ENCODE results near the gene PLEKHH3.

The PLEKHH3 gene

DNA sequence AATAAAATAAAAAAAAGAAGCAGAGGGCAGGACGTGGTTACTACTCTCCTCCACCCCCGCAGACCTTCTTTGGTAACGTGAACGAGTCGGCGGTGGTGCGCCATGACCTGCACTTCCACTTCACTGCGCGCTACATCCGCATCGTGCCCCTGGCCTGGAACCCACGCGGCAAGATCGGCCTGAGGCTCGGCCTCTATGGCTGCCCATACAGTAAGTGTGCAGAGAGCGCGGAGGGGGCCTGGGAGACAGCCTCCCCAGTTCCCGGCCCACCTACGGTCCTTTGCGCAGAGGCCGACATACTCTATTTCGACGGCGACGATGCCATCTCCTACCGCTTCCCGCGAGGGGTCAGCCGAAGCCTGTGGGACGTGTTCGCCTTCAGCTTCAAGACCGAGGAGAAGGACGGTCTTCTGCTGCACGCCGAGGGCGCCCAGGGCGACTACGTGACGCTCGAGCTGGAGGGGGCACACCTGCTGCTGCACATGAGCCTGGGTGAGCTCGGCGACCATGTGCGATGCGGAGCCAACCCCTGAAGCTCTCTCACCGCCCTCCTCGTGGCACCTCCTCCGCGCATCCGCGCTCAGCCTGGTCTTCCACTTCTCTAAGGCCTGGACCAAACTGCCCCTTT lies 8.2 kb upstream of the PLEKHH3 start:
- no peak for DNase-seq

- DNase-seq: no peak
Observed at GRCh38 chr17:42683407-42684034, 6.7 kb upstream of the PLEKHH3 start.

DNA sequence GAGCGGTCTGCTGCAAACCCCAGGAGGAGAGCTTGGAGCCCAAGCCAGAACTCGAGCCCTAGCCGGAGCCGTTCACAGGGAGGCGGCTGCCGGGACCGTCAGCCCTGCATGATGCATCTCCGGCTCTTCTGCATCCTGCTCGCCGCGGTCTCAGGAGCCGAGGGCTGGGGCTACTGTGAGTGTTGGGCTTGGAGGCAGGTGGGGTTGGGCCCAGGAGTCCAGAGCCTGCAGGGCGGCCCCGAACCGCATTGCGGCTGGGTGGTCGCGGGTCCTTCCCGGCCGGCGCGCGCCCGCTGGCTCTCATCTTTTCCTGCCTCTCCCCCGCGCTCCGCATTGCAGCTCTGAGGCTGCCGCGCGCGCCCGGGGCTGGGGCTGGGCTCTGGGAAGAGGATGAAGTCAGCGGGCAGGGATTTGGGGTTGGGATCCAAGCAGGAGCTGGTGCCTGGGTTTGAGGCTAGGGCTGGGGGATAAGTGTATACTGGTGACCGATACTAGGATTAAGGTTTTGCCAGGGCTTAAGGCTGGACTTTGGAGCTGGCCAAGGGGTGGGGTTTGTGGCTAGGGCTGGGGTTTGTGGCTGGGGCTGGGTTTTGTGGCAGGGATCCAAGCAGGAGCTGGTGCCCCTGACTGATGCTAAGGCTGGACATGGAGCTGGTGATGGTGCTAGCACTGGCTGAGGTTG lies 6.1 kb upstream of the PLEKHH3 start:
- DNase-seq: no peak

DNA sequence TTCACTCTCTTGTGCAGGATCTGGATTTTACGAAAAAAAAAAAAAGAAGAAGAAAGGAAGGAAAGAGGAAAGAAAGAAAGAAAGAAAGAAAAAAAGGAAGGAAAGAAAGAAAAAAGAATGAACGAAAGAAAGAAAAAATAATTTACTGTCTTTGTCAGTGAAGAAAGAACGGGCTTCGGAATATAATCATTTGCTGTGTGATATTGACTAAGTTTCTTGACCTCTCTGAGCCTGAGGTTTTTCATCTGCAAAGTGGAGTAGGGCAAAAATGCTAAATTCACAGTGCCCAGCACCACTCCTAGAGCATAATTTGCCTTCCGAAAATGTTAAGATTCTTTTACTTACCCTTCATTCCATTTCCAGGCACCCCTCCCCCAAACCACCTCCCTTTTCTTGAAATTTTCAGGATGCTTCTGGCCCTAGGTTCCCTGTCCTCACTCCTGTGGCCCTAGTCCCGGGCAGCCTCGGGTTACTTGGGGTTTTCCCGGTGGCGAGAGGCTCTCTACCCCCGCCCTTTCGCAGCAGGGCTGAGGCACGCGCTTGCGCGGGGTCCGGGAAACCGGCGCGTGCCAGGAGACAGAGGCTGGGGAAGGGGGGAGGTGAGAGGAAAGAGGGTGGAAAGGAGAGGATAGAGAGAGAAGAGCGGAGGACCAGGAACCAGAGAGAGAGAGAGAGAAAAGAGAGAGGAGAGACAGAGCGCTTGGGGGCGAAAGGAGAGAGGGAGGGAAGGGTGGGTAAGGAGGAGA lies 5.4 kb upstream of the PLEKHH3 start, which contains the start of gene CNTNAP1:
TSS of gene CNTNAP1 (plus strand) at position 556 of the 746 bp plus-strand sequence. CDS start 299 bp downstream, outside the sequence.
- no peak for DNase-seq

DNA sequence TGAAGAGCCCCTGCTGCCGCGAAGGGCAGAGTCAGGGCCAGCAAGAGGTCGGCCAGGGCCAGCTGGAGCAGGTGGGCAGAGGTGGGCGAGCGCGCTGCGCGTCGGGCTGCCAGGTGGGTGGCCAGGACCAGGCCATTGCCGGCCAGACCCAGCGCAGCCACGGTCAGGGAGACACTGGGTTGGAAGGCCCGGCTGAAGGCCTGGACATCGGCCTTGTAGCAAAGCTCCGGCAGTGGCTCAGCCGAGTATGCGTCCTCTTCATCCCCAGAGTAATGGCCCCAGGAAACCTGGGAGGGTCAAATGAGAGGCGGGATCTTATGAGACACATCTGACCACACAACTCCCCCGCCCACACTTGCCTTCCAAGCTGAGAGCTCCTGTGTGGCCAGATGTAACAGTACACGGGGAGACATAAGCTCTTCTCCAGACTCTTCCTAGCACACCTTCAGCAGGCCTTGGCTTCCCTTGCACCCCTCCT lies 3.6 kb upstream of the PLEKHH3 start:
- no peak for DNase-seq

DNA sequence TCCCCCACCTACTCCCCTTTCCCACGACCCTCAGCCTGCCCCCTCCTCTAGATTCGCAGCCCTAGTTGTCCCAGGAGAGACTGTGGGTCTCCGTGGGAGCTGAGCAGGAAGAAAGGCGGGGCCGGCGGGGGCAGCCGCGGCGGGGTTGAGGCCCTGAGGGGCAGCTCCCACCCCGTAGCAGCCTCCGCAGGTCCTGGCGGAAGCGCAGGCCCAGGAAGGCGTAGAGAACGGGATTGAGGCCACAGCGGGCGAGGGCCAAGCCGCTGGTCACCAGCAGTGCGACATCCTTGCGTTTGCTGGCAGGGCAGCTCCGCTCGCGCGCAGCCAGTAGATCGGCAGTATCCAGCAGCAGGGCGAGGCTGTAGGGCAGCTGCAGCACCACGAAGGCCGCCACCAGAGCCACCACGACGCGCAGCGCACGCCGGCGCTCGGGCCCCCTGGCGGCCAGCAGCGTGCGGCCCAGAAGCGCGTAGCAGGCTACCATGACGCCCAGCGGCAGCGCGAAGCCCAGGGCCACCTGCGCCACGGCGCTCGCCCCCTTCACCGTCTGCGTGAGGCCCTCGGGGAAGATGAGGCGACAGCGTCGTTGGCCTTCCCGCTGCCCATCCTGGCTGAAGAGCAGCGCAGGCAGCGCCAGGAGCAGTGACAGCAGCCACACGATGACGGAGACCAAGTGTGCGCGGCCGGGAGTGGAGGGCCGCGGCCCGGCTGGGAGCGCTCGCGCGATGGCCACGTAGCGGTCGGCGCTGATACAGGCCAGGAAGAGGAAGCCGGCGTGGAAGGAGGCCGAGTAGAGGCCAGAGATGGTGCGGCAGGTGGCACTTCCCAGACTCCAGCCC lies 2.9 kb upstream of the PLEKHH3 start:
- DNase-seq: peak; percentile 62

DNA sequence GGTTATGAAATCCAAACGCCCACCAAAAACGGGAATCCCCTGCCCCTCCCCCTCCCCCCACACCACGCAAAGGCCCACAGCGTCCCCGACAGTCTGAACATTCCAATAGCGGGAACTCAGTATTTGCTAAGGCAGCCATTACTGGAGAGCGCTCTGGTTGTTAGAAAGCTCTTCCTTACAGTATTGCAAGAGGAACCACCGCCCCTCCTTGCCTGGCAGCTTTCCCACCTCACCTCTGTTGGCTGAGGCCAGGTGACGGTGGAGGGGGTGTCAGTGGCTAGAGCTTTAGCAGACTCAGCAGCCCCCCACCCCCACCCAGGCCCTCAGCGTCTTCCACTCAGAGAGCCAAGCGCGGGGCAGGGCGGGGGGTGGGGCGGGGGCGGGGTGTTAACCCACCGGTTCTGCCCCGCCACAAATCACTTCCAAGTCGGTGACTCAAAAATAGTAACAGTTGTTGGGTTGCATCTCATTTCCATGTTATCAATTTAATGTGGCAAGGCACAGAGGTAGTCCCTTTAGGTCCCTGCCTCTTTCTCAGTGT lies 2.2 kb upstream of the PLEKHH3 start:
- peak; percentile 61 for DNase-seq

DNA sequence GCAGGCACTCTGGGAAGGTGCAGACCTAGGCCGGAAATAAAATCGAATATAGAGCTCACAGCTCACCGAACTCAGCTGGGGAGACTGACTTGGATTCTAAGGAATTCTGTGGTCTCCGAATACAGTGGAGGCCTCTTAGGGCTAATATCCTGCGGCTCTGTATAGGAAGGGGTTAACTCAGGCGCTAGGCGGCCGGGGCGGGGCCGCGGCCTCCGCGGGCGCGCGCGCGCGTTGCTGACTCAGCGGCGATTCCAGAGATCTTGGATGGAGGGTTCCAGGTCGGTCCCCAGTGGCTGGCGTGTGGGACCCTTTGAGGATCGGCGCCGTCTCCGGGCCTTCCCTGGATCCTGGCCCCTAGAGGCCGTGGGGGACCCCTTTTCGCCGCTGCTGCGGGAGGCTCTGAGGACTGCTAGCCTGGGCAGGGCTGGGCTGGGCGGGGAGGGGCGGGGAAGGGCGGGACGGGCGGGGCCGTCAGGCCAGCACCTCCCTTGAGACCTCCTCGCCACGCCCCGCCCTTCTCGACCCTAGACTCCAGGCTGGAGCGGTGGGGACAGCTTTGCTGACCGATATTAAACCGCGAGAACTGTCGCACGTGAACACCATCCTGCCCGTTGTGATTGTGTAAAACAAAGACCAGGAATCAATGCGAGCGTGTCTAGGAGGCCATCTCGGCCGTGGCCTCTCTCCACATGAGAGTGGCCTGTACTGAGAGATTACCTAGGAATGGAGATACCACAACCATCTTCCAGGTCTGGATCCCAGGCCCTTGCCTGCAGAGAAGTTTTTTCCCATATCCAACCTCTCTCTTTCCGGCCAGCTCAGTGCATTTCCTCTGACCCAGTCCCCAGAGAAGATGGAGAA lies 1.4 kb upstream of the PLEKHH3 start:
- DNase-seq: peak; percentile 69

- DNase-seq: peak; percentile 98
Observed at GRCh38 chr17:42677012-42677857, 441 bp upstream of the PLEKHH3 start.

GRCh38 chr17:42675965-42676423 lies 800 bp downstream of the PLEKHH3 start:
- no peak for DNase-seq

- no peak for DNase-seq
Observed at GRCh38 chr17:42675348-42675964, 1.3 kb downstream of the PLEKHH3 start.

- no peak for DNase-seq
Observed at GRCh38 chr17:42674755-42675347, 1.9 kb downstream of the PLEKHH3 start.

DNA sequence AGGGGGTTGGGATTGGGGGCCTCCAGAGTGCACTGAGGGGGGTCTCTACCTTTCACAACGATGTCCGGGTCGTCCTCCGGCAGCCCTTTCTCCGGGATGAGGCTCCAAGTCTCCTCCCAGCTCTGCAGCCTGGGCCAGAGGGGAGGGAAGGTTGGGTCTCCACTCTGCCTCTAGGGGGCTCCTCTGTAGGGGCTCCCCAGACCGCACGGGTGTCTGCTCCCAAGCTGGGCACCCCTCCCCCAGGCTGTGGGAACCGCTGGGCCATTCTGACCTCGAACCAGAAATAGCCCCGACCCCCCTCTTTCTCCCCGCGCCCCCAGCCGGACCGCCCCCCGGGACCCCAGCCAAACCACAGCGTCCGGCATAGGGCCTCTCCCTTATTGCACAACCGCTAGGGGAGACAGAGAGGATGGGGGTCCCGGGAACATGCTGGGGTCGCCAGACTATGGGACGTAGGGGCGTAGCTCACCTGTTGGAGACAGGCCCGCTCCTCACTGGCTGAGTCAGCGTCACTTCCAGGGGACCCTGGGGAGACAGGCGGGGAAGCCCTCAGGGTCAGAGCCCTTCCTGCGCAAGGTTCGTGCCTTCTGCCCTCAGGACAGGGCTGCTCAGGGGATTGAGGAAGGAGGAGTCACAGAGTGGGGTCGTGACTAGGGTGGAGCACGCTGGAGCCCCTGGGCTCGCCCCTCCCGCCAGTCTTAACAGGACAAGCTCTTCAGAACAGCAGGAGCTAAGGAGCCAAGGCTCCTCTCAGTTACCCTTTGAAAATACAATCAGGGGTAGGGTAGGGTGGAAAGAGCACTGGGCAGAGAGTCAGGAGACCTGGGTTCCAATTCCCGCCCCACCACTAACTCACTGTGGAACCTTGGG lies 2.7 kb downstream of the PLEKHH3 start:
- DNase-seq: no peak

- no peak for DNase-seq
Observed at GRCh38 chr17:42673266-42673884, 3.4 kb downstream of the PLEKHH3 start.

DNA sequence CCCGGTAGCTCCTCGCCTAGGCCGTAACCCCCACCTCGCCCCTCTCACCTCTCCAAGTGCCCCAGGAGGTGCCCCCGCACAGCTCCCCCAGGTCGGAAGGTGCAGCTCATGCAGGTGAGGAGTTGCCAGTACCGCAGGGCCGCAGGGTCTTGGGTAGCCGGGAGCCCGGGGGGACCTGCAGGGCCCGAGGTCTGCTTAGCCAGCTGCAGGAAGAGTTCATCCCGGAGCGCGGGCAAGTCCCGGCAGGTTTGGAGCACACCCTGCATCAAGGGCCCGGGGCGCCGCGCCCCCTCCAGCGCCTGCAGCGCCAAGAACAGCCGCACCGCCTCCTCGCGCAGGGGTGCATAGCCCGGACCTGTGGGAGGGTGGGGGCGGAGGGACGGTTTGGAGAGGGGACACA lies 4.8 kb downstream of the PLEKHH3 start:
- DNase-seq: no peak

GRCh38 chr17:42670789-42671657 lies 5.8 kb downstream of the PLEKHH3 start:
- peak; percentile 27 for DNase-seq
